ENCODE measurements around the gene PKM.
A peak's percentile ranks its signal among the peaks of the same experiment; 100 is the strongest.

The PKM gene

GRCh38 chr15:72196409-72197040, 34.5 kb downstream of the PKM start:
- H3K9me3 ChIP-seq (replicated peaks in 1 of 2; ENCODE audit: control insufficient read depth in 2 of 2, insufficient read depth in 1 of 2, low read depth in 1 of 2, low read length in 2 of 2), result peaks cover 0 to 3% of the 10 kb centered on the region in 2 donors
- peak overlapping the region in 1 of 2 donors; percentile 75 for H3K4me3 ChIP-seq (ENCODE audit: low read length in 2 of 2)
- H3K14ac ChIP-seq (ENCODE audit: low read length), result no peak overlapping the region
- H2AFZ ChIP-seq (ENCODE audit: low read length), result no peak overlapping the region
- H3K27me3 ChIP-seq (ENCODE audit: control insufficient read depth in 3 of 3, insufficient read depth in 3 of 3, low read depth in 1 of 3, low read length in 3 of 3), result peaks cover 4 to 24% (median 5%) of the 10 kb centered on the region in 3 experiments
- H3K18ac ChIP-seq (ENCODE audit: low read length), result no peak overlapping the region
- peak overlapping the region; percentile 95 for H3K23ac ChIP-seq (ENCODE audit: low read depth, low read length, poor library complexity)
- peaks cover 29 to 36% of the 10 kb centered on the region in 2 donors for H3K36me3 ChIP-seq (replicated peaks in 1 of 2; ENCODE audit: control insufficient read depth in 2 of 2, insufficient read depth in 2 of 2, low read length in 2 of 2)
- H3K27ac ChIP-seq (replicated peaks; ENCODE audit: low read length), result no peak overlapping the region
- no peak overlapping the region for H2BK5ac ChIP-seq (ENCODE audit: low read length)
- H3K4me2 ChIP-seq (ENCODE audit: insufficient read depth, low read length, poor library complexity, severe bottlenecking), result peak overlapping the region; percentile 64
- H4K91ac ChIP-seq (ENCODE audit: low read depth, low read length, poor library complexity), result peak overlapping the region; percentile 38
- H2AK5ac ChIP-seq (ENCODE audit: low read depth, low read length), result no peak overlapping the region
- H3K79me1 ChIP-seq (ENCODE audit: low read depth, low read length), result no peaks in the 10 kb centered on the region
- H2BK120ac ChIP-seq (ENCODE audit: low read depth, low read length), result no peak overlapping the region
- no peak overlapping the region for H2BK15ac ChIP-seq (ENCODE audit: low read length)
- WGBS, 2 donors (ENCODE audit: extremely low coverage in 2 of 2, insufficient read length in 2 of 2, insufficient replicate concordance in 1 of 2), result no CpG with 5 or more reads among the region's 13 CpGs
- peak overlapping the region; percentile 83 for H3K9ac ChIP-seq (ENCODE audit: low read depth, low read length, poor library complexity)
- H3K4me1 ChIP-seq (ENCODE audit: control insufficient read depth in 2 of 2, insufficient read depth in 1 of 2, low read depth in 1 of 2, low read length in 2 of 2), result peaks cover 0 to 2% of the 10 kb centered on the region in 2 donors
- no peak overlapping the region for H2BK12ac ChIP-seq (ENCODE audit: low read length)
- H4K8ac ChIP-seq (ENCODE audit: low read depth, low read length), result no peak overlapping the region
- no peak overlapping the region for H3K4ac ChIP-seq (ENCODE audit: low read length)
- DNase-seq (ENCODE audit: low spot score), result no peak

DNA sequence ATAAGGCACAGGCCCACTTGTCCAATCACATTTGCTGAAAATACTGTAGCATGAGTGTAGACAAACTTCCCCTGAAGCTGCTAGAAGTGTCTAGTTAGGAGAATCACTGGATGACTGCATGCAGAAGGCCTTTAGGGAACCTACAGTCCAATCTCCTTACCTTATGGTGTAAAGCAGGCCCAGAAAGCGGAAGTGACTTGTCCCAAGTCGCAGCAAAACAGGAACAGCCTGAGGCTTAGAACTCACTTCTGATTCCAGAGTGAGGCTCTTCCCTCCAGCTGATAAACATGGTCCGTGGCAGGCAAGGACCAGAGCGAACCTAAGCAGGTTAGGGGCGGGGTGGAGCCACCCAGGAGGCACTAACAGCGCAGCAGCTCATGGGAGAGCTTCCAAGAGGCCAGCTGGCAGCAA, 35.9 kb downstream of the PKM start:
- DNase-seq (ENCODE audit: low spot score), result no peak
- Histone ChIP-seq H3K27ac (replicated peaks; ENCODE audit: low read length) (no peak overlapping the region), H3K4ac (ENCODE audit: low read length) (no peak overlapping the region), H3K79me1 (ENCODE audit: low read depth, low read length) (no peaks in the 10 kb centered on the region), H2BK15ac (ENCODE audit: low read length) (no peak overlapping the region), H3K9me3 (replicated peaks in 1 of 2; ENCODE audit: control insufficient read depth in 2 of 2, insufficient read depth in 1 of 2, low read depth in 1 of 2, low read length in 2 of 2) (peaks cover 0 to 3% of the 10 kb centered on the region in 2 donors), H2BK120ac (ENCODE audit: low read depth, low read length) (no peak overlapping the region), H4K8ac (ENCODE audit: low read depth, low read length) (no peak overlapping the region), H2AK5ac (ENCODE audit: low read depth, low read length) (no peak overlapping the region), H2AFZ (ENCODE audit: low read length) (no peak overlapping the region), H3K18ac (ENCODE audit: low read length) (no peak overlapping the region), H3K4me3 (ENCODE audit: low read length in 2 of 2) (no peak overlapping the region), H3K14ac (ENCODE audit: low read length) (no peak overlapping the region), H3K4me2 (ENCODE audit: insufficient read depth, low read length, poor library complexity, severe bottlenecking) (no peak overlapping the region), H3K27me3 (ENCODE audit: control insufficient read depth in 3 of 3, insufficient read depth in 3 of 3, low read depth in 1 of 3, low read length in 3 of 3) (peaks cover 4 to 24% (median 5%) of the 10 kb centered on the region in 3 experiments), H2BK12ac (ENCODE audit: low read length) (no peak overlapping the region), H3K4me1 (ENCODE audit: control insufficient read depth in 2 of 2, insufficient read depth in 1 of 2, low read depth in 1 of 2, low read length in 2 of 2) (peaks cover 0 to 2% of the 10 kb centered on the region in 2 donors), H3K9ac (ENCODE audit: low read depth, low read length, poor library complexity) (no peak overlapping the region), H2BK5ac (ENCODE audit: low read length) (no peak overlapping the region), H4K91ac (ENCODE audit: low read depth, low read length, poor library complexity) (no peak overlapping the region), H3K36me3 (replicated peaks in 1 of 2; ENCODE audit: control insufficient read depth in 2 of 2, insufficient read depth in 2 of 2, low read length in 2 of 2) (peaks cover 15 to 22% of the 10 kb centered on the region in 2 donors), H3K23ac (ENCODE audit: low read depth, low read length, poor library complexity) (no peak overlapping the region)
- WGBS, 2 donors (ENCODE audit: extremely low coverage in 2 of 2, insufficient read length in 2 of 2, insufficient replicate concordance in 1 of 2), result no CpG with 5 or more reads among the region's 6 CpGs

GRCh38 chr15:72193836-72194396, 37.1 kb downstream of the PKM start:
- Histone ChIP-seq H3K36me3 (replicated peaks in 1 of 2; ENCODE audit: control insufficient read depth in 2 of 2, insufficient read depth in 2 of 2, low read length in 2 of 2) (peaks cover 6 to 10% of the 10 kb centered on the region in 2 donors), H3K9ac (ENCODE audit: low read depth, low read length, poor library complexity) (no peak overlapping the region), H4K91ac (ENCODE audit: low read depth, low read length, poor library complexity) (no peak overlapping the region), H3K4me3 (ENCODE audit: low read length in 2 of 2) (no peak overlapping the region), H3K9me3 (replicated peaks in 1 of 2; ENCODE audit: control insufficient read depth in 2 of 2, insufficient read depth in 1 of 2, low read depth in 1 of 2, low read length in 2 of 2) (peaks cover 0 to 3% of the 10 kb centered on the region in 2 donors), H3K4me2 (ENCODE audit: insufficient read depth, low read length, poor library complexity, severe bottlenecking) (no peak overlapping the region), H3K23ac (ENCODE audit: low read depth, low read length, poor library complexity) (no peak overlapping the region), H2AK5ac (ENCODE audit: low read depth, low read length) (no peak overlapping the region), H3K4ac (ENCODE audit: low read length) (no peak overlapping the region), H2BK15ac (ENCODE audit: low read length) (no peak overlapping the region), H3K18ac (ENCODE audit: low read length) (no peak overlapping the region), H2BK5ac (ENCODE audit: low read length) (no peak overlapping the region), H2BK120ac (ENCODE audit: low read depth, low read length) (no peak overlapping the region), H3K79me1 (ENCODE audit: low read depth, low read length) (no peaks in the 10 kb centered on the region), H3K27ac (replicated peaks; ENCODE audit: low read length) (no peak overlapping the region), H3K4me1 (ENCODE audit: control insufficient read depth in 2 of 2, insufficient read depth in 1 of 2, low read depth in 1 of 2, low read length in 2 of 2) (peaks cover 0 to 2% of the 10 kb centered on the region in 2 donors), H3K27me3 (ENCODE audit: control insufficient read depth in 3 of 3, insufficient read depth in 3 of 3, low read depth in 1 of 3, low read length in 3 of 3) (peaks cover 4 to 24% (median 5%) of the 10 kb centered on the region in 3 experiments), H2BK12ac (ENCODE audit: low read length) (no peak overlapping the region), H4K8ac (ENCODE audit: low read depth, low read length) (no peak overlapping the region), H3K14ac (ENCODE audit: low read length) (no peak overlapping the region), H2AFZ (ENCODE audit: low read length) (no peak overlapping the region)
- 100% methylated on average over 1 of the region's 8 CpGs; no CpG with 5 or more reads in 1 of the 2 donors for WGBS, 2 donors (ENCODE audit: extremely low coverage in 2 of 2, insufficient read length in 2 of 2, insufficient replicate concordance in 1 of 2)
- DNase-seq (ENCODE audit: low spot score), result no peak

GRCh38 chr15:72192416-72192815, 38.6 kb downstream of the PKM start:
- H3K79me1 ChIP-seq (ENCODE audit: low read depth, low read length), result no peaks in the 10 kb centered on the region
- H3K14ac ChIP-seq (ENCODE audit: low read length), result no peak overlapping the region
- H2AFZ ChIP-seq (ENCODE audit: low read length), result no peak overlapping the region
- no peak overlapping the region for H2BK12ac ChIP-seq (ENCODE audit: low read length)
- no peak overlapping the region for H2AK5ac ChIP-seq (ENCODE audit: low read depth, low read length)
- no peak overlapping the region for H3K27ac ChIP-seq (replicated peaks; ENCODE audit: low read length)
- H3K4me3 ChIP-seq (ENCODE audit: low read length in 2 of 2), result no peak overlapping the region
- H2BK15ac ChIP-seq (ENCODE audit: low read length), result no peak overlapping the region
- H3K23ac ChIP-seq (ENCODE audit: low read depth, low read length, poor library complexity), result no peak overlapping the region
- peaks cover 4 to 20% (median 5%) of the 10 kb centered on the region in 3 experiments for H3K27me3 ChIP-seq (ENCODE audit: control insufficient read depth in 3 of 3, insufficient read depth in 3 of 3, low read depth in 1 of 3, low read length in 3 of 3)
- DNase-seq (ENCODE audit: low spot score), result no peak
- H2BK5ac ChIP-seq (ENCODE audit: low read length), result no peak overlapping the region
- H3K18ac ChIP-seq (ENCODE audit: low read length), result no peak overlapping the region
- no peak overlapping the region for H2BK120ac ChIP-seq (ENCODE audit: low read depth, low read length)
- no CpG with 5 or more reads among the region's 3 CpGs for WGBS, 2 donors (ENCODE audit: extremely low coverage in 2 of 2, insufficient read length in 2 of 2, insufficient replicate concordance in 1 of 2)
- peaks cover 0 to 2% of the 10 kb centered on the region in 2 donors for H3K4me1 ChIP-seq (ENCODE audit: control insufficient read depth in 2 of 2, insufficient read depth in 1 of 2, low read depth in 1 of 2, low read length in 2 of 2)
- no peak overlapping the region for H3K4me2 ChIP-seq (ENCODE audit: insufficient read depth, low read length, poor library complexity, severe bottlenecking)
- H4K91ac ChIP-seq (ENCODE audit: low read depth, low read length, poor library complexity), result no peak overlapping the region
- no peaks in the 10 kb centered on the region for H3K36me3 ChIP-seq (replicated peaks in 1 of 2; ENCODE audit: control insufficient read depth in 2 of 2, insufficient read depth in 2 of 2, low read length in 2 of 2)
- no peak overlapping the region for H3K4ac ChIP-seq (ENCODE audit: low read length)
- H3K9me3 ChIP-seq (replicated peaks in 1 of 2; ENCODE audit: control insufficient read depth in 2 of 2, insufficient read depth in 1 of 2, low read depth in 1 of 2, low read length in 2 of 2), result peaks cover 0 to 3% of the 10 kb centered on the region in 2 donors
- H3K9ac ChIP-seq (ENCODE audit: low read depth, low read length, poor library complexity), result no peak overlapping the region
- H4K8ac ChIP-seq (ENCODE audit: low read depth, low read length), result no peak overlapping the region

Measured in neuronal stem cell (in vitro differentiated cells).